GM18867 (cell line): ENCODE data around the gene CFAP65.

ENCODE experiments used
- ATAC-seq: cut with Tn5 transposase; IDR thresholded peaks from one replicate; pipeline ENCODE4 v1.9.1; 2021; ENCODE audit warnings: mild to moderate bottlenecking, moderate library complexity; ENCODE audit not compliant: unreplicated experiment

The CFAP65 gene

GRCh38 chr2:219041252-219041651 lies at the start of gene CFAP65:
Gene CFAP65 (minus strand): TSS chr2:219041516. CDS start chr2:219039048, 2,468 bp downstream.
- no peak for ATAC-seq

DNA sequence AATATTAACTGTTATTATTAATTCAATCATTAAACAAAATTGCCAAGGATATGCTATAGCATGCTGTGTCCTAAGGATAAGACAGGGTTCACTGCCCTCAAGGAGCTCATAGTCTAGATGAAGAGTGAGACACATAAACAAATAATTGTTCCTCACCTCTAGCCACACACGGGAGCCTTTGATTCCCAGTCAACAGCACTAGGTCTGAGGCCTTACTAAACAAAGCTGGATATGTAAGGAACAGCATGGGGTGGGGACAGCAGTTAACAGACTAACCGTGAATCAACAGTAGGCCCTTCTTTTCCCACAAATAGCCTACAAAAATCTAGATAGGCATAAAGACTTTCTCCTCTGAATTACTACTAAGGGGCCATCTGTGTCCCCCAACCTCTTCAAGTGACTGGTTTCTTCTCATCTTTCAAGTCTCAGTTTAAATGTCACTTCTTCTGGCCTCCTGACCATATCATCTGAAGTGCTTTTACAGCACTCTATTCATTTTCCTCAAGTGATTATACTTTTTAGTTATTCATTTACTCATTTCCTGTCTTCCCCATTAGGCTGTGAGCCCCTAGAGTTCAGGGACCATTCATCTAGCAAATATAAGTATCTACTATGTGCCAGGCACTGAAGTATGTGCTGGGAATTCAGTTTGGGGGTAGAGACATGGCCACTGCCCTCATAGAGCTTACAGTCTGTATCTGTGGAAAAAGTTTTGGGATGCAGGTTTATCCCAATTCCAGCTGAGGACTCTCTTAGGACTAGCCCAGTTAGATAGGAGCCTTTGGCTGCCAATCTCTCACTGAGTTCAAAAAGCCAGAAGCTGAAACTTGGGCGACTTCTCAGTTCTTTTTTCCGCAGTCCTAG lies 49.4 kb upstream of the CFAP65 start:
- no peak for ATAC-seq

GRCh38 chr2:219089330-219089729 lies 48.0 kb upstream of the CFAP65 start:
- no peak for ATAC-seq

DNA sequence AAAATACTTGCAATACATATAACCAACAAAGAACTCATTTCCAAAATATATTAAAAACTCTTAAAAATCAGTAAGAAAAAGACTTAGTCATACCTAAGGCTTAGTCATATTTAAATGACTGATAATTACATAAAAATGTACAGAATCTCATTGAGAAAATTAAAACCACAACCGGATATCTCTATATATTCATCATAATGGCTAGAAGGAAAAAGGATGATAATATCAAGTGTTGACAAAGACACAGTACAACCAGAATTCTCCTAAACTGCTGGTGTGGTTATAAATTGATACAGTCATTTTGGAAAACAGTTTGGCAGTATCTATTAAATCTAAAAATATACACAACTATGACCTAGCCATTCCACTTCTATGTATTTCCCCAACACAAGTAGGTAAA lies 46.5 kb upstream of the CFAP65 start:
- no peak for ATAC-seq

DNA sequence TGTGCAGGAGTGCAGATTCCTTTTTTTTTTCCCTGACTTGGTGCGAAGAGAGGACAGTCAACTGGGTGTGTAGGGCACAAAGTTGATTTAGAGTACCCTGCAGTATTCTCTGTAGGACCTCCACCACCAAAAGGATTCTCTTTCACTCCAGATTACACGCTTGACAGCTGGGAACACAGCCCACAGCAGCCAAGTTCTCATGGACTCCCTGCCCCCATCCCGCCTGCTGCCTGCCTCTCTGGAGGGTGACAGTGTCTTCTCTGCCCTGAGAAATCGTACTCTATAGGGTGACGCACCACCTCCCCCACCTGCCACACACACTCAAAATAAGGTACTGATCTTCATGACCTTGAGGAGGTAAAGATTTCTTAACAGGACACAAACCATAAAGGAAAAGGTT lies 46.0 kb upstream of the CFAP65 start:
- ATAC-seq, result no peak

- no peak for ATAC-seq
Measured at GRCh38 chr2:219086196-219086595, 44.9 kb upstream of the CFAP65 start.

DNA sequence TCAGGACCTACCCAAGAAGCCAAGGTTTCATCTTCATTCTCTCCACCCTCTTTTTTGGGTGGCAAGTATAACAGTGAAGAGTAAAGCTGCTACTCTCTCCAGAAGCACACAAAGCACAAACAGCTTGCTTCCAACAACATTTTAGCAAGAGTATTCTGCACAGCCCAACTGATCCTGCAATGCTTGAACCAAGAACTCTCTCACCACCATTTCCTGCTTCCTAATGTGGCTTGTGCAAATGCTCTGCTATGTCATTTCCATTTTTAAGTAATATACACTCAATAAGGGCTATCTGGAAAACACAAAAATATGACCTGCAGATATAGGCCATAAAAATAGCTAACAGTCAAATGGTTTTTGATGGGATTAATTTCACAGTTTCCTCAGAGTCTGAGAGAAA lies 43.5 kb upstream of the CFAP65 start:
- ATAC-seq, result no peak

DNA sequence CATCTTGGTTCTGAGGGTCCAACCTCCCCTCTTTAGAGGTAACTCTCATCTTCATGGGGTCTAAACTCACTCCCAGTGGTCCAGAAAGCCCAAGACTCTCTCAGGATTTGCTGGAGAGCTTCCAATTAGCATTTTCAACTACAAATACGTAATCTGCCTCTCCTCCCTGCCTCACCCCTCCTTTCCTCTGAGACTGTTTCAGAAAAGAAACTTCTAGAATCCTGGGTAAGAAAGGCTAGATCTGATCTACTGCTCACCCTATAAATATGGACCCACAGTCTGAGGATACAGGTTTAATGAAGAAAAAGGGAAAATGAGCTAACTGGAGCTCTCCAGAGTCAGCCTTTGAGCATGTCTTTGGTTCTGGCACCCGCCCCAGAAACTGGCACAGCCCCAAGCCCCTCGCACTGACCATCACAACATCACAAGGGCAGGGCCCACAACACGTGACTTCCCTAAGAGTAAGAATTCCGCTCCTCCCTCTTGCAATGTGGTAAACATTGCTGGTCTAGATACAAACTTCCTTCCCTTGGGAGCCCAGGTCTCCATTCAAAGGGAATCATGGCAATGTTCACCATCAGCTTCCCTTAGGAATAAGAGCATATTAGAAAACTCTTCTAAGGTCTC lies 41.1 kb upstream of the CFAP65 start:
- no peak for ATAC-seq

- ATAC-seq, result no peak
Measured at GRCh38 chr2:219081701-219082331, 40.5 kb upstream of the CFAP65 start.

- ATAC-seq, result no peak
Measured at GRCh38 chr2:219081096-219081495, 39.8 kb upstream of the CFAP65 start.

- no peak for ATAC-seq
Measured at GRCh38 chr2:219079417-219079816, 38.1 kb upstream of the CFAP65 start.

DNA sequence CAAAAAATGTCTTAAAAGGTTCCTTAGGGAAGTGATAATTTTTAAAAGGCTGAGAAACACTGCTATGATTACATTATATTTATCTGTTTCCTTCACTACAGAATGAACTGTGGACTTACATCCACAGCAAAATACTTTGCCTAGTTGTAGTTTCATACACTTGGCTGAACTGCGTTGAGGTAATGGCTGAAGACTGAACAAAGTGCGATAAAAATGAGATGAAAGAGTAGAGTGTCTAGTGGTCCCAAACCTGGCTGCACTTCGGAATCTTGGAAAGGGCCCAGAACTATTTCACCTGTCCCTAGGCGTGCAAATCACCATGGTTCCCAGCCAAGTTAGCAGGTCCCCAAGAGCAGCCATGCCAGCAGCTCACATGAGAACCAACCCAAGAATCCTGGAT lies 37.6 kb upstream of the CFAP65 start:
- ATAC-seq, result no peak

DNA sequence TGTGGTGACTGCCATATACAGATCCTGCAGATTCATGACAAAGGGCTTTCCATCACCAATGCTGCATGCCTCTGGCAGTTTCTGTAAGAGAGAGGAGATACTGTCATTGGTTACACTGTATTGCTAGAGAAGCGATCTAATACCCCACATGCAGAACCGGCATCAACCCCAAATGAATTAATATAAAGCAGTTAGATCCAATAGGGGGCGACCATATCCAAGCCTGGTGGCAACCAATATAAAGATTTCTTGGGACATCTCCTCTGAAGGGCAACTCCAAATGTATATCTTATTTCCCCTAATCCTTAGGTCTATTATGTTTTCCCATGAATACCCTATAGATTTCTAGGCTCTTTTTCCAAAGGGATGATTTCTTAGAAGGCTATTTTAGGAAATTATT lies 36.8 kb upstream of the CFAP65 start:
- no peak for ATAC-seq

DNA sequence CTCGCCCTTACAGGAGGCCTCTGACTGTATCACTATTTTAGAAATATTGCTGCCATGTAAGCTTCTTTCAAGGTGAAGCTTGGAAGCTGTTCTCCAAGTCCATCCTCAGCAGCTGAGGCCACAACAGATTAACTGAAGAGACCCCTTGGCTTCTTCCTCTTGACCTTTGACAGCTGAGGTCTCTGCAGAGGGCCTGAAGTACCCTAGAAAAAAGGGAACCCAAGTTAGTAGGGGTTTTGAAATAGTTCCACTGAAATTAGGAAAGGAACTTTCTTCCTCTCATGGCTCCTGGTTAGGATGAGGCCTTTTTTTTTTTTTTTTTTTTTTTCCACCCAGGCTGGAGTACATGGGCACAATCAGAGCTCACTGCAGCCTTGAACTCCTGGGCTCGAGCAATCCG lies 34.9 kb upstream of the CFAP65 start:
- ATAC-seq, result no peak

- no peak for ATAC-seq
Measured at GRCh38 chr2:219073413-219074129, 32.3 kb upstream of the CFAP65 start.

DNA sequence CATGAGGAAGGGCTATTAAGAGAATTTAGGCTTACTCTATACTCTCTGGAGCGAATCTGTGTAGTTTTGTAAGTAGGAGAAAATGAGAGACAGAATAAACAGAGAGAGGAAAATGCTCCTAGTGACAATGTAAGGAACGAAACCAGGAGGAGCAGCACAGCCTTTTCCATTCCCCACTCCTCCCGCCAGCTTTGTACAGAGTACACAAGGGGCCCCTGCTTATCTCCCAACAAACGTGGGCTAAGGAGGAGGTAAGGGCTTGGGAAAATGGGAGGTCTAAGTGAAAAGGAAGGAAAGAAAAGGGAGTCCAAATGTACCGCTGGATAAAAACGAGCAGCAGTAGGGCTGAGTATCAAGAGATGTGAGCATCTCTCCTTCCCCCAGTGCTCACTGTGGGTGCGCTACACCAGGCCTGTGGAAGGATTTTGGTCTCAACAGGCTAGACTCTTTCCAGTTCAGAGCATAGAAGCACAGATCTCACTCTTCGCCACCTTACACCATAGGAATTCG lies 31.5 kb upstream of the CFAP65 start:
- ATAC-seq, result no peak

- no peak for ATAC-seq
Measured at GRCh38 chr2:219071131-219071816, 30.0 kb upstream of the CFAP65 start.

DNA sequence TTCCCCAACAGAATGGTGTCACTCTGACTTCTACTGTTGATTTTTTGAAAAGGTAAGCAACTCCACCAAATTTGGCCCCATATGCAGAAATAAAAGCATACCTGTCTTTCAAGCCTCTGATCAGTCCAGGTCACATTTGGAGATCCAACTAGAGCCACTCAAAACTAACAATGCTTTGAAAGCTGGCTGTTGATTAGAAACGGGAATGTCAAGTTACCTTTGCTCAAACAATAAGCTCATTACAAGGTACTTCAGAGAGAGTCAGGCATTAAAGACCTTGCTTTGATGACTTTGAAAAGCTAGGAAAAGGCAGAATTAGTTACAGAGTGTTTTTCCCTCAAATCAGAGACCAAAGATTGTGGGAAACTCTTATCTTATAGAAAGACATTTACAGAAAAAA lies 24.2 kb upstream of the CFAP65 start:
- no peak for ATAC-seq

DNA sequence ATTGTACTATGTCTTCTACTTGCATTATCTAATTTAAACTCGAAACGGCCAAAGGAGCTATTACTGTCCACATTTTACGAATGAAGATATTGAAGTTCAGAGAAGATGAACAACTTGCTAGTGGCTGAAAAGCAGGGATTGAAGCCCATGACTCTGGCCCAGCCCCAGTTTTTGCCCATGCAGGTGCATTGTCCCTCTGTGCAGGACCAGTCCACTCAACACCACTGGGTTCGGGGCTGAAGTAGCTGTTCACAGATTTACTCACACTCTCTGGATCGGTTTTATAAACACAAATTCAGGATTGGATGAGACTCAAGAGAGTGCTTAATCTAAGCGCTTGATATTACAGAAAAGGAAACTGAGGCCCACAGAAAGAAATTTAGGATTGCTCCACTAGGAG lies 20.8 kb upstream of the CFAP65 start:
- ATAC-seq, result no peak
